VCaP (cell line): Measurements from ENCODE around the gene MYL12B.
A peak's percentile ranks its signal among the peaks of the same experiment; 100 is the strongest.

ENCODE experiments used
- H3K27ac ChIP-seq: fragments of 450-650 bp; 2 replicates; pipeline ENCODE4 v1.5.1; 2017
- TF ChIP-seq, protein P1 (sequence below): fragments of 450-650 bp; conservative IDR thresholded peaks from 2 replicates; pipeline ENCODE4 v1.5.1; 2017; ENCODE audit warnings: mild to moderate bottlenecking, moderate library complexity

The MYL12B gene

DNA sequence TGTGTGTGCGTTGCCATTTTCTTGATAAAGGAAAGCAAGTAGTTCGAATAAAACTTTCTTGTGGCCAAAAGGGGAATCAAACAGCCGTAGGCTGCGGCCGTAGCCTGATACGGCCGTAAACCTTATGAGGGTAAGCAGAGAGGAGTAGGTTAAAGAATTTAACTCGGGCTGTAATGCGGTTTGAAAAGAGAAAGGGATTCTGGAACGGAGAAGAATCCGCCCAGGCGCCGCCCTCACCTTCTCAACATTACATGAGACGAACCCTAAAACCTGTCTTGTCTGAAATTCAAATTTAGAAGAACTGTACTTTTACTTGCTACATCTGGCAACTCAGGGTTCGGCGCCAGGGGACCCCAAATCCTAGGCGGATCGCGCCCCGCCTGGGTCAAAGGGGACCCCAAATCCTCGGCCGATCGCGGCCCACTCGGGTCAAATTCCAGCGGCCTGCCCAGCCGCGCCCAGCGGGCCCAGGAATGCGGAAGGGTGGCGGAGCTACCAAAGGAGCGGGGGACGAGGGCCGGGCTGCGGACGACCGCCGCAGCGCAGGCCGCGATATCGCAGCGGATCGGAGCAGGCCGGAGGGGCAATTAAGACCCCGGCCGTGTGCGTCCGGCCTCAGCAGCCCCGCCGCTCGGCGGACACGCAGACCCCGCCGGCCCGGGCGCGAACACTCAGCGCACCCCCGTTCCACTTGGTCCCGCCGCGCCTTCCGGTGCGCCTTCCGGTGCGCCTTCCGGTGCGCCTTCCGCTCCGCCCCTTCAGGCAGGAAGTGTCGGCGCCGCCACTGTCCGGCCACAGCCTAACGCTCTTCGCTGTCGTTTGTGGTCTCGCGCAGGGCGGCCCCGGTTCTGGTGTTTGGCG lies at the start of gene MYL12B:
Gene MYL12B, plus strand, starts transcription at position 761 of the 861 bp plus-strand sequence. CDS start 10,766 bp downstream, outside the sequence.
- TF ChIP-seq, protein P1, sequence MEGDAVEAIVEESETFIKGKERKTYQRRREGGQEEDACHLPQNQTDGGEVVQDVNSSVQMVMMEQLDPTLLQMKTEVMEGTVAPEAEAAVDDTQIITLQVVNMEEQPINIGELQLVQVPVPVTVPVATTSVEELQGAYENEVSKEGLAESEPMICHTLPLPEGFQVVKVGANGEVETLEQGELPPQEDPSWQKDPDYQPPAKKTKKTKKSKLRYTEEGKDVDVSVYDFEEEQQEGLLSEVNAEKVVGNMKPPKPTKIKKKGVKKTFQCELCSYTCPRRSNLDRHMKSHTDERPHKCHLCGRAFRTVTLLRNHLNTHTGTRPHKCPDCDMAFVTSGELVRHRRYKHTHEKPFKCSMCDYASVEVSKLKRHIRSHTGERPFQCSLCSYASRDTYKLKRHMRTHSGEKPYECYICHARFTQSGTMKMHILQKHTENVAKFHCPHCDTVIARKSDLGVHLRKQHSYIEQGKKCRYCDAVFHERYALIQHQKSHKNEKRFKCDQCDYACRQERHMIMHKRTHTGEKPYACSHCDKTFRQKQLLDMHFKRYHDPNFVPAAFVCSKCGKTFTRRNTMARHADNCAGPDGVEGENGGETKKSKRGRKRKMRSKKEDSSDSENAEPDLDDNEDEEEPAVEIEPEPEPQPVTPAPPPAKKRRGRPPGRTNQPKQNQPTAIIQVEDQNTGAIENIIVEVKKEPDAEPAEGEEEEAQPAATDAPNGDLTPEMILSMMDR: no peak
- H3K27ac ChIP-seq: peak within 1 kb of the TSS; percentile 97

DNA sequence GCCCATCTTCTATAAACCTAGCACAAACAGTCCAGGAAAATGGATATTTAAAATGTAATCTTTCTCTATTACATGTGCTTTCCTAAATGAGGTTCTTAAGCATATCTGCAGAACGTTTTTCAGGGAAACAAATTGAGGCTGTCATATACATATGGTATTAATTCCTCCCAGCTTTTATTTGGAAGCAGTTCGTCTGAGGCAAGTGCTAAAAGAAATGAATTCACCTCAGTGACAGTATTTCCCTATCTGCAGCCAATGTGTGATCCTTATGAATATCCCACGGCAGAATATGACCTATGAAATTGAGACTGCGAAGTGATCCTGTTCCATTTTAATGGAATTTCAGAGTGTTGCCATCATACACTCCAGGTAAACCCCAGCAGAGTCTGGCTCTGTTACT lies 49.3 kb upstream of the MYL12B start:
- TF ChIP-seq, protein P1: no peak

DNA sequence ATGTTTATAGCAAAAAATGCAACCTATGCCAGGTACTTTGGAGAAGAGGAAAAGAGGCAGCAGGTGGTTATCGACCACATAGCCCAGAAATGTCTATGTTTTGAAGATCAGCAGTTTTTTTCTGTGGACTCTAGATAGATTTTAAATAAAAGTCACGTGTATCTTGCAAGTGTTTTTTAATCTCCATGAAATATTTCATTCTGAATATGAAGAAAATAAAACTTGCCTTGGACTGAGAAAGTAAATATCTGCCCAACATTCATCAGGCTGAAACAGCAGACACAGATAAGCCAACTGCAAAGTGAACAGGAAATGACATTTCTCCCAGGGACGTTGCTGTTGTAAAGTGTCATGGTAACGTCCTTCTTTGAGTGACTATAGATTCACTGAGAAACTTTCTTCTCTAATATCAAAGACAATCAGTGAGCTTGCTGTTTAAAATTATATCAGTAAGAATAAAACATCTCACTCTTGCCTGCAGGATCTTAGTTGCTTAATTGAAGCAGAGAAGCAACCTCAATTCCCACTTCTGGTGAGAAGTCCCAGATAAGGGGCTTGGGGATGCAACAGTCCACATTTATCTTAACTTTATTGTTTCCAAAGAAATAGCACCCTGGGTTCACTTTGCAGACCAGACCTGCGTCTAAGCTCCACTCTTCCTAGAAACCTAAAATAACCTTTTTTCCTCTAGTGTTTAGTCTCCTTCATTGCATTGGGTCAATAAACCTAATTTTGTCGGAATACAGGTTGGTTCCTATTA lies 48.5 kb upstream of the MYL12B start:
- no peak overlapping the region for H3K27ac ChIP-seq
- TF ChIP-seq, protein P1: no peak

More for the DNA sequence above, 49.3 kb upstream of the MYL12B start:
- H3K27ac ChIP-seq: no peak overlapping the region

DNA sequence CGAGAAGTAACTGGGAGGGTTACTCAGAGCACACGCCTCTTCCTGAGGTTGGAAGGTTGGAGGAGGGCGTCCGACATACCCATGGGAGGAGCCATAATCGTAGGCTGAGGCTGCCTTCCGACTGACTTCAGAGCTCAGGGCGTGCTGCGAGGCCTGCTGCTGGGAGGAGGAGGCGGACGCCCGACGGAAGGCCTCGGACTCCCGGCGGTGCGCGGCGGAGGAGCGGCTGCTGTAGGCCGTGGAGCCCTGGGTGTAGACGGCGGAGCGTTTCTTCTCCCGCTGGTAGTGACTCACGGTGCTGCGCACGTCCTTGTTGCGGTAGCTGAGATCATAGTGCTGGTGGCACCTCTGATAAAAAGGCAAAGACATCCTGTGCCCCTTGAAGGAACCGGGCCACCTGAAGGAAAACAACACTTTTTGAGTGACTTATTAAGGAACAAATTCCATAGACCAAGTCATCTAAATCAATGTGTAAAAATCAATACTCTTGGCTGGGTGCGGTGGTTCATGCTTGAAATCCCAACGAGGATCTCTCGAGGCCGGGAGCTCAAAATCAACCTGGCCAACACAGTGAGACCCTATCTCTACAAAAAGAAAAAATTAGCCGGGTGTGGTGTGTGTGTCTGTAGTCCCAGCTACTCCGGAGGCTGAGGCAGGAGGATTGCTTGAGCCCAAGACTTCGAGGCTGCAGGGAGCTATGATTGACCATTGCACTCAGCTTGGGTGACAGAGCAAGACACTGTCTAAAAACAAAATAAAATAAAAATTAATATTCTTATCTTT lies 46.9 kb upstream of the MYL12B start:
- no peak overlapping the region for H3K27ac ChIP-seq
- TF ChIP-seq, protein P1: no peak

DNA sequence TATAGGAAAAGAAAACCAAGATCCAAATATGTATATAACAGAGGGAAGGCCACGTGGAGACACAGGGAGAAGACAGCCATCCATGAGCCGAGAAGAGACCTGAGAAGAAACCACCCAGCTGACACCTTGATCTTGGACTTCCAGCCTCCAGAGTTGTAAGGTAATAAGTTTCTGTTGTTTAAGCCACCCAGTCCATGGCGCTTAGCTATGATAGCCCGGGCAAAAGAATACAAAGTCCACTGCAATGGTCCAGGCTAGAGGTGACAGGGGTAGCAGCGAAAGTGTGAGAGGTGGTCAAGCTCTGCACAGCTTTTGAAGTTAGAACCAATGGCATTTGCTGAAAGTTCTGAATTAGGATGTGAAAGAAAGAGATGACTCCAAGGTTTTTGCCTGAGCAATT lies 44.9 kb upstream of the MYL12B start:
- TF ChIP-seq, protein P1: no peak
- H3K27ac ChIP-seq: no peak overlapping the region

DNA sequence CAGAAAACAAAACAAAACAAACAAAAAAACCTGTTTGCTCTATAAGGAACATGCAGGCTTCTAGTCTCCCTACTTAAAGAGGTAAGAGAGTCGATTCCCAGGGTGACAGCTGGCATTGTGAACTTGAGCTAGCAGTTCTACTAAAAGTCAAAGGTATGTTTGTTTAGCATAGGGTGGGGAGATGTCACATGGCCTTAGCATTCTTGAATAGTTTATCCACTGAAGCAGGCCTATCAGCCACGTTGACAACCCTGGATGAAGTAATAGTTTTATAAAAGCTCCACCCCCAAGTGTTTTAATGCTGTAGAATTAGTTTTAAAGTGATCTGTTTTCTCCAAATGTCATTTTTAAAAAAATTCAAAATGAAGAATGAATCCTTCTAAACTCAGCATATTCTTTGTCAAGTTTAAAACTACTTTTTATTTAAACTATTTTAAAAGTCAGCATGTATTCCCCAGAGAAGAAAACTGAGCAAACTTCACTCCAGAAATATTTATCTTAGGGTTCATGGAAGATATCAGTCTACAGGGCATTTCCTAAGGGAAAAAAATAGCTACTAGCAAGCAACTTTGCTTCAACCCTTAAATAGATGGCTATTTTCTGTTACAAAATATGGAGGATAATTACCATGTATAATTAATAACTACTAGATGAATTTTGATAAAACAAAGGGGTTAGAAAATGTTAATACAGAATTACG lies 43.8 kb upstream of the MYL12B start:
- TF ChIP-seq, protein P1: no peak
- no peak overlapping the region for H3K27ac ChIP-seq
